Stimulated activated CD4-positive, alpha-beta T cell treated with anti-CD3 and anti-CD28 coated beads, Interleukin-12 subunit alpha, Interleukin-12 subunit beta, amount 100 ng/mL, for 24 hours (primary cell): ENCODE measurements around the gene NLE1.
A peak's percentile ranks its signal among the peaks of the same experiment; 100 is the strongest.
"Not testable (repeated sequence)": the region's sequence is repeated elsewhere in the genome, so short reads cannot be mapped to it uniquely, and the experiment has no call there.

Source experiments
- DNase-seq, 2 experiments: peaks; one replicate each; pipeline ENCODE4 v3.0.0-alpha.2; 2020; ENCODE audit warnings: low read depth in 2 of 2

The NLE1 gene

GRCh38 chr17:35162755-35163154, 20.7 kb upstream of the NLE1 start:
- no peak for DNase-seq

DNA sequence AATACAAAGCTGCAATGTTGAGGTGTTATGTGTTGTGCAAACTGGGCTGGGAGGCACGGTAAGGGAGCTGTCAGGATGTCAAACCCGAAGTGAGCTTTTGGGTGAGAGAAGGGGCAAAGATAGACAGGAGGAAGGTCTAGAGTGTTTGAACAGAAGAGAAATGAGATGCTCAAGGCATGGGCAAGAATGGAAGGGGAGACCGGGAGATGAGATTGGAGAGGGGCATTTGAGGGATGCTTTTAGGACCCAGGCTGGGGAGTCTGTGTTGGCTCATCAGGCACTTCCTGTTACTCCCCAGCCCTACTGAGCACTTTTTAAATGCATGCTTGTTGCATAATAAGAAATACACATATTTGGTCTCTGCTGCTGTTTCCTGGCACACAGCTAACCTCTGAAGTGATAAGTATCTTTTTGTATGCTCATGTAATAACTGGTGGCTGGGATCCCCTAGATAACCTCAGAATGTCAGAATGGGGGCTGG, 19.2 kb upstream of the NLE1 start:
- no peak for DNase-seq

DNA sequence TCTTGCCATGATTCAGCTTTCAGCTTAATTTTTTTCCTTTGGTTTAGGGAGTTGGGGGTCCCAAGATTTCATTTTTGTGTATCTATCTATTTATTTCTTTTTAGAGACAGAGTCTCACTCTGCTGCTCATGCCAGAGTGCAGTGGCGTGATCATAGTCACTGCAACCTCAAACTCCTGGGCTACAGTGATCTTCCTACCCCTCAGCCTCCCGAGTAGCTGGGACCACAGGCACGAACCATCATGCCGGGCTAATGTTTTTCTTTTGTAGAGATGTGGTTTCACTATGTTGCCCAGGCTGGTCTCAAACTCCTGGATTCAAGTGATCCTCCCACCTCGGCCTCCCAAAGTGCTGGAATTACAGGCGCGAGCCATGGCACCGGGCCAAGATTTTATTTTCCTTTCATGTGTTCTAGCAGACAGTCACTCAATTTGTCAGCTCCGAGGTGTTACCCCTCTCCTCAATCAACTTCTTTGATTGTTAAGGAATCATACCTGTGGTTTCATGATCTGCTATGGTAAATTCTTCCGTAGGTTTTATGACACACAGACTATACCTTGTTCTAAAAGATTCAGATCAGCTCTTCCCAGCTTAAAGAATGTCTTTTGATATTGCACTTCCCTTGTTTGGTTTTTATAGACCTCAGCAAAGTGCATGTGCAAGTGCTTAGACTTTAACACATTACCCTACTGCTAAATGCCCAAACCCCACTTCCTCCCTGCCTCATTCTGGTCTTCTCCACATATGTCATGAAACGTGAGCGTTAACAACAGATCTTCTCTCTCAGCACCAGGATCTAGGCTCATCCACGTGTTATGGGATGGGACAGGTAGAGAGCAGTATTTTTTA, 18.5 kb upstream of the NLE1 start:
- DNase-seq, result peak in 1 of 2 experiments; percentile 21

- DNase-seq, result no peak
These were observed 17.8 kb upstream of the NLE1 start for GRCh38 chr17:35159940-35160339.

DNA sequence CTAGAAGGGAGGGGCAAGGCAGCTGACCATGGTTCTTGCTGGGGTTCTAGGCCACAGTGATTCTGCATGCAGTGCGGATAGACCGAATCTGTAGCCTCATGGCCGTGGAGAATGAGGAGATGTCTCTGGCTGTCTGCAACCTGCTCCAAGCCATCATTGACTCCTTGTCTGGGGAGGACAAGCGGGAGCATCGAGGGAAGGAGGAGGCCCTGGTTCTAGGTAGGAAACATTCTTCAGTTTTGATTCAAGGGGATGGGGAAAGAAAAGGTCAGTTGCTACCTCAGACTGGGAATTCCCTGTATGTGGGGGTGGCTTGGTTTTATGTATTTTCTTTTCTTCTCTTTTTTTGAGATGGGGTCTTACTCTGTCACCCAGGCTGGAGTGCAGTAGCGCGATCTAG, 13.1 kb upstream of the NLE1 start:
- DNase-seq, result no peak

- no peak for DNase-seq
These were observed 12.4 kb upstream of the NLE1 start for GRCh38 chr17:35154196-35155165.

- no peak for DNase-seq
These were observed 10.5 kb upstream of the NLE1 start for GRCh38 chr17:35152421-35153140.

- not testable (repeated sequence) for DNase-seq
These were observed 9.0 kb upstream of the NLE1 start for GRCh38 chr17:35151080-35151479.

GRCh38 chr17:35149941-35150340, 7.8 kb upstream of the NLE1 start:
- DNase-seq, result no peak

- DNase-seq, result no peak
These were observed 6.0 kb upstream of the NLE1 start for GRCh38 chr17:35148144-35148543.

GRCh38 chr17:35147375-35147905, 5.3 kb upstream of the NLE1 start, which contains the start of gene UNC45B:
TSS of gene UNC45B (plus strand) at chr17:35147817. CDS start at chr17:35148264, 447 bp downstream.
- DNase-seq, result no peak

GRCh38 chr17:35146214-35146833, 4.2 kb upstream of the NLE1 start:
- DNase-seq, result no peak

GRCh38 chr17:35144840-35145239, 2.7 kb upstream of the NLE1 start:
- no peak for DNase-seq

DNA sequence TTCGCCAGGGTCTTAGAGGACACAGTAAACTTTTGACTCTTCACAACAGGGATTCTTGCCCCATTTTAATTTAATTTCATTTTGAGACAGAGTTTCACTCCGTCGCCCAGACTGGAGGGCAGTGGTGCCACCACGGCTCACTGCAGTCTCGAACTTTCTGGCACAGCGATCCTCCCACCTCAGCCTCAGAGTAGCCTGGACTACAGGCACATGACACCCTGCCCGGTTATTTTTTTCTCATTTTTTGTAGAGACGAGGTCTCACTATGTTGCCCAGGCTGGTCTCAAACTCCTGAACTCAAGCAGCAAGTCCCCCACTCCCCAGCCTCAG, 329 bp upstream of the NLE1 start:
- no peak for DNase-seq

DNA sequence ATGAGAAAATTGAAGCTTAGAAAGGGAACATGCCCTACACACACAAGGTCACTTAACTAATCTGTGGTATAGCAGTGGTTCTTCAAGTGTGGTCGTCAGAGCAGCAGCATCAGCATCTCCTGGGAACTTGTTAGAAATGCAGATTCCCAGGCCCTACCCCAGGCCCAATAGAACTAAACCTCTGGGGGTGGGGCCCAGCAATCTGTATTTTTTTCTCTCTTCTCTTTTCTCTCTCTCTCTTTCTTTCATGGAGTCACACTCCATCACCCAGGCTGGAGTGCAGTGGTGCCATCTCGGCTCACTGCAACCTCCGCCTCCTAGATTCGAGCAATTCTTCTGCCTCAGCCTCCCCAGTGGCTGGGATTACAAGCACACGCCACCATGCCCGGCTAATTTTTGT, 3.9 kb downstream of the NLE1 start:
- no peak for DNase-seq

GRCh38 chr17:35135322-35135721, 6.8 kb downstream of the NLE1 start:
- DNase-seq, result no peak

GRCh38 chr17:35132816-35133550, 9.1 kb downstream of the NLE1 start:
- DNase-seq, result no peak

DNA sequence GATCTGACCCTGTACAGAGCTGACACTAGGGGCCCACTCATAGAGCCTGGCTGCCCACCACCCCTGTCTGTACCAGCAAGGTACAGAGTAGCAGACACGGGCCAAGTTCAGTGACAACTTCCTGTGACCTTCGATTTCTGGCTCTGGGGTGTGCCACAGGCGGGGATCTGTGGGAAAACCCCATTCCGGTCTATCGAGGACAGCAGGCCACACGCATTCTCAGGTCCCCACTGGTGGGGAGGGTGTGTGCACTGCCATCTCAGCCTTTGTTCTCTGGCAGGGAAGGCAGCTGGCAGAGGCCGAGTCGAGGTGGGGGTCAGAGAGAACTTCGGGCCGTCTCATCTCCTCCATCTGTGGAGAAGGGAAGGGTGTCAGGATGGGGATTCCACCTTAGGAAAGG, 10.0 kb downstream of the NLE1 start:
- DNase-seq, result no peak

GRCh38 chr17:35130392-35130791, 11.7 kb downstream of the NLE1 start:
- DNase-seq, result no peak

DNA sequence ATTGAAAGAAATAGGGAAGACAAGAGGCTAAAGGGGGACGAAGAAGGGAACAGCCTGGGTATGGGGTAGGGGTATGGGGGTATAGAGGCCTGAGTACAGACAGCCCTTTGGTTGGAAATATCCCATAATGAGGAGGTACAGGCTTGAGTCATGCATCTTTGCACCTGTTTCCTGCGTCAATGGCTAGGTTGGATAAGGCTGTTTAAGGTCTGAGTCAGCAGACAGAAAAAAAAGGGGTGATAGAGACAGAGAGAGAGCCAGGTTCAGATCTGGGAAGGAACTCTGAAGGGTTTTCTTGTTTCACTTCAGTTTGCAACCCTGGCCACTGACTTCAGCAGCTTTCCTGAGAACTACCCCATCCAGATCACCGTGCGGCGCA, 12.1 kb downstream of the NLE1 start:
- DNase-seq, result no peak
